ENCODE data around the gene PRDM8.
"Not testable (repeated sequence)": the region's sequence is repeated elsewhere in the genome, so short reads cannot be mapped to it uniquely, and the experiment has no call there.

The PRDM8 gene

DNA sequence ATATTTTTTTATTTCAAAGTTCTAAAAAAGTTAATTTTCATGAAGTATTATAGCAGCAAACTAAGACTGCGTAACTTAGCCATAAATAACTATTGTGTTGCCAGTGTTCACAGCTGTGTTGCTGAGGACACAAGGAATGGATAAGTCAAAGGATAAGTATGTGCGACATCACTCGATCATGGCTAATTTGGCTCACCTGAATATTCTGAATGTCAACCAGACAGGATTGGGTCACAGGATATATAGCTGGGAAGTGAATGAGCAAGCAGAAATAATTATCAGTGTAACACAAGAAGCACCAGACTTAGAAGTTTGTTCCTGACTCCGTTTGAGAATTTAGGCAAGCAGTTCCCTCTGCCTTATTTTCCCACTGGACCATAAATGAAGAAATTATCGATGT is 33.9 kb downstream of the PRDM8 start:
- no peak for DNase-seq

- DNase-seq: no peak
Observed at GRCh38 chr4:80232707-80233370, 35.5 kb downstream of the PRDM8 start.

DNA sequence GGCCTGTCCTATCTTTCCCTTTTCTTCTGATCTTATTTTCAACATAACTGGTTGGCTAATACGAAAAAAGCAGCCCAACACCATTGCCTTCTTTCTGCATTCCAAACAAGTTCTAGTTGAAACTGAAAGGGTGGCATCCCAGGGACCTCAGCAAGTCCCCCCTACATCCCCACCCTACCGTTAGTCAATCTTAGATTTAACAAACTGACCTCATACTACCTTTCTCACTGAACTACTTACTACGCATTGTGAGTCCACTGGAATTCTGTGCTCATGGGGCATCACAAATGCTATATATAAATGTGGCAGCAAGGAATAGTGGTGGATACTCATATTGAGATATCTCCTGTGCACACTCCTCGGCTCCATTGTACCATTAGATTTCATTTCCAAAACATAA is 36.1 kb downstream of the PRDM8 start:
- DNase-seq: no peak

DNA sequence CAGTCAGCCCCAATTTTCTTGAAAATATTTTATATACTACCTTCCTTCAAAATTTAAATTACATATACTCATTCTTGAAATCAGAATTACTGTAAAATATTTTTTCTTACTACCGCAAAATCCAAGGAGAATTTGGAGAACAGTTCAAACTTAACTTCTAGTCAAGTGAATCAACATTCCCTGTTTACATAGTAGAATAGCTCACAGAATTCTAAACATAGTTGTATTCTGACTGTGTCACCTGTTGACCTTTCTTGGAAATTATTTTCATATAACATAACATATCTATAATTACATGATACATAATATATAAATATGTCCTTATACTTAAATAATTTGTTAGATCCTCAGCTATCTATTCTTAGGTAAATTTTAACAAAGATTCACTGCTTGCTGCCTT is 38.1 kb downstream of the PRDM8 start:
- DNase-seq: no peak

DNA sequence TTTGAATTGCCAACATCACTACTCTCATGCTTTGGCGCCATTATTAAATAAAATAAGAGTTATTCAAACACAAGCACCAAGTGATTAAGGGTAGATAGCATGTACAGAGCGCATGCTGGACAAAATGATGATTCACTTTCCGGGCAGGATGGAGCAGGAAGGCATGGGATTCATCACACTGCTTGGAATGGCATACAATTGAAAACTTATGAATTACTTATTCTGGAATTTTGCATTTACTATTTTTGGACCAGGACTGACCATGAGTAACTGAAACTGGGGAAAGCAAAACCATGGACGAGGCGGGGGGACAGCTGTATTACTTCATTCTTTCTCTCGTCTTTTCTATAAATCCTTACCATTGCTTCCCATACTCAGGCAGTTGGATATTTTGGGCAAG is 40.7 kb downstream of the PRDM8 start:
- no peak for DNase-seq

GRCh38 chr4:80239480-80240150 is 42.3 kb downstream of the PRDM8 start:
- DNase-seq: no peak

DNA sequence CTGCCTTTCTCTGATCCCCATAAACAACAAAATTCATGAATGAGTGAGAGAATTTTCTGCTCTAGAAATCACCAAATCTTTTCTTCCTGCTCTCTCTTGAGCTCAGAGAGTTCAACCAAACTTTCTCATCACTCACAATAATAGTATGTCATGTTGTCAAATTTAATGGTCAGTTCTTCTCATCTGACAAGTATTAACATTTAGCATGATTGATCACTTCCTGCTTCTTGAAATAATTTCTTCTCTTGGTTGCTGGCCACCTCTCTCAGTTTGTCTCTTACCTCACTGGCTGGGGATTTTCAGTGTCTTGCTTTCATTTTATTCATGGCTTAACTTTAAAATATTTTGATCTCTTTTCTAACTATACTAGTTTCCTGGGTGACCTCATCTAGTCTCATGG is 43.7 kb downstream of the PRDM8 start:
- DNase-seq: no peak

GRCh38 chr4:80243274-80244018 is 46.1 kb downstream of the PRDM8 start:
- no peak for DNase-seq

GRCh38 chr4:80247484-80247883 is 50.2 kb downstream of the PRDM8 start:
- DNase-seq: not testable (repeated sequence)

GRCh38 chr4:80249144-80249543 is 51.8 kb downstream of the PRDM8 start:
- no peak for DNase-seq

- no peak for DNase-seq
Observed at GRCh38 chr4:80252427-80252826, 55.1 kb downstream of the PRDM8 start.

GRCh38 chr4:80252953-80253352 is 55.6 kb downstream of the PRDM8 start:
- no peak for DNase-seq

- no peak for DNase-seq
Observed at GRCh38 chr4:80253510-80253909, 56.2 kb downstream of the PRDM8 start.

Data from activated CD8-positive, alpha-beta memory T cell treated with anti-CD3 and anti-CD28 coated beads, Interleukin-2, amount 50 U/mL, for 4 hours (primary cell).